Measurements from ENCODE around the gene NR5A1.

NR5A1 gene

DNA sequence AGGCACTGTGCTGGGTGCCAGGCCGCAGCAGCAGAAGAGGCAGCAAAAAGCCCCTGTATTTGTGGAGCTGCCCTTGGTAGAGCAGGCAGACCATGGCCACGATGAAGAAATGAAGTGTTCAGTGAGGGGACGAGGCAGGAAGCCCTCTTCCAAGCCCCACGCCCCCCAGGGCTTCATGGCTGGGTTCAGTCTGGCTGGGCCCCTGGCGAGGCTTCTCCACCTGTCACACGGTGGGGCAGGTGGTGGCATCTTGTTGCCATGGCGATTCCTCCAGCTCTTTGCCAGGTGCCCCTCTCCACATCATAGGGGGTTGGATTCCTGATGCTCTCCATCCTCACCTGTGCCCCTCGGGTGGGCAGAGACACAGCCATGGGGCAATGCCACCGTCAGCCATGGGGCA lies 35.4 kb downstream of the NR5A1 start:
- TF ChIP-seq PPARA (CRISPR knock-in tag; IDR thresholded peaks at IDR 0.05; ENCODE audit: borderline replicate concordance) = no peak
- TF ChIP-seq, protein P1, sequence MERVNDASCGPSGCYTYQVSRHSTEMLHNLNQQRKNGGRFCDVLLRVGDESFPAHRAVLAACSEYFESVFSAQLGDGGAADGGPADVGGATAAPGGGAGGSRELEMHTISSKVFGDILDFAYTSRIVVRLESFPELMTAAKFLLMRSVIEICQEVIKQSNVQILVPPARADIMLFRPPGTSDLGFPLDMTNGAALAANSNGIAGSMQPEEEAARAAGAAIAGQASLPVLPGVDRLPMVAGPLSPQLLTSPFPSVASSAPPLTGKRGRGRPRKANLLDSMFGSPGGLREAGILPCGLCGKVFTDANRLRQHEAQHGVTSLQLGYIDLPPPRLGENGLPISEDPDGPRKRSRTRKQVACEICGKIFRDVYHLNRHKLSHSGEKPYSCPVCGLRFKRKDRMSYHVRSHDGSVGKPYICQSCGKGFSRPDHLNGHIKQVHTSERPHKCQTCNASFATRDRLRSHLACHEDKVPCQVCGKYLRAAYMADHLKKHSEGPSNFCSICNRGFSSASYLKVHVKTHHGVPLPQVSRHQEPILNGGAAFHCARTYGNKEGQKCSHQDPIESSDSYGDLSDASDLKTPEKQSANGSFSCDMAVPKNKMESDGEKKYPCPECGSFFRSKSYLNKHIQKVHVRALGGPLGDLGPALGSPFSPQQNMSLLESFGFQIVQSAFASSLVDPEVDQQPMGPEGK (CRISPR knock-in tag; IDR thresholded peaks at IDR 0.05; ENCODE audit: borderline replicate concordance) = no peak
- no peak for TF ChIP-seq TOX (CRISPR knock-in tag; IDR thresholded peaks at IDR 0.05; ENCODE audit: borderline replicate concordance)
- TF ChIP-seq, protein P2, sequence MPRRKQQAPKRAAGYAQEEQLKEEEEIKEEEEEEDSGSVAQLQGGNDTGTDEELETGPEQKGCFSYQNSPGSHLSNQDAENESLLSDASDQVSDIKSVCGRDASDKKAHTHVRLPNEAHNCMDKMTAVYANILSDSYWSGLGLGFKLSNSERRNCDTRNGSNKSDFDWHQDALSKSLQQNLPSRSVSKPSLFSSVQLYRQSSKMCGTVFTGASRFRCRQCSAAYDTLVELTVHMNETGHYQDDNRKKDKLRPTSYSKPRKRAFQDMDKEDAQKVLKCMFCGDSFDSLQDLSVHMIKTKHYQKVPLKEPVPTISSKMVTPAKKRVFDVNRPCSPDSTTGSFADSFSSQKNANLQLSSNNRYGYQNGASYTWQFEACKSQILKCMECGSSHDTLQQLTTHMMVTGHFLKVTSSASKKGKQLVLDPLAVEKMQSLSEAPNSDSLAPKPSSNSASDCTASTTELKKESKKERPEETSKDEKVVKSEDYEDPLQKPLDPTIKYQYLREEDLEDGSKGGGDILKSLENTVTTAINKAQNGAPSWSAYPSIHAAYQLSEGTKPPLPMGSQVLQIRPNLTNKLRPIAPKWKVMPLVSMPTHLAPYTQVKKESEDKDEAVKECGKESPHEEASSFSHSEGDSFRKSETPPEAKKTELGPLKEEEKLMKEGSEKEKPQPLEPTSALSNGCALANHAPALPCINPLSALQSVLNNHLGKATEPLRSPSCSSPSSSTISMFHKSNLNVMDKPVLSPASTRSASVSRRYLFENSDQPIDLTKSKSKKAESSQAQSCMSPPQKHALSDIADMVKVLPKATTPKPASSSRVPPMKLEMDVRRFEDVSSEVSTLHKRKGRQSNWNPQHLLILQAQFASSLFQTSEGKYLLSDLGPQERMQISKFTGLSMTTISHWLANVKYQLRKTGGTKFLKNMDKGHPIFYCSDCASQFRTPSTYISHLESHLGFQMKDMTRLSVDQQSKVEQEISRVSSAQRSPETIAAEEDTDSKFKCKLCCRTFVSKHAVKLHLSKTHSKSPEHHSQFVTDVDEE (CRISPR knock-in tag; IDR thresholded peaks at IDR 0.05) = no peak
- TF ChIP-seq, protein P3, sequence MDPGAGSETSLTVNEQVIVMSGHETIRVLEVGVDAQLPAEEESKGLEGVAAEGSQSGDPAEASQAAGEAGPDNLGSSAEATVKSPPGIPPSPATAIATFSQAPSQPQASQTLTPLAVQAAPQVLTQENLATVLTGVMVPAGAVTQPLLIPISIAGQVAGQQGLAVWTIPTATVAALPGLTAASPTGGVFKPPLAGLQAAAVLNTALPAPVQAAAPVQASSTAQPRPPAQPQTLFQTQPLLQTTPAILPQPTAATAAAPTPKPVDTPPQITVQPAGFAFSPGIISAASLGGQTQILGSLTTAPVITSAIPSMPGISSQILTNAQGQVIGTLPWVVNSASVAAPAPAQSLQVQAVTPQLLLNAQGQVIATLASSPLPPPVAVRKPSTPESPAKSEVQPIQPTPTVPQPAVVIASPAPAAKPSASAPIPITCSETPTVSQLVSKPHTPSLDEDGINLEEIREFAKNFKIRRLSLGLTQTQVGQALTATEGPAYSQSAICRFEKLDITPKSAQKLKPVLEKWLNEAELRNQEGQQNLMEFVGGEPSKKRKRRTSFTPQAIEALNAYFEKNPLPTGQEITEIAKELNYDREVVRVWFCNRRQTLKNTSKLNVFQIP (CRISPR knock-in tag; IDR thresholded peaks at IDR 0.05; ENCODE audit: borderline replicate concordance, low read depth) = no peak
- TF ChIP-seq ZFP3 (CRISPR knock-in tag; IDR thresholded peaks at IDR 0.05) = no peak
- no peak for TF ChIP-seq RARB (CRISPR knock-in tag; IDR thresholded peaks at IDR 0.05)
- no peak for TF ChIP-seq ZFP30 (CRISPR knock-in tag; IDR thresholded peaks at IDR 0.05)
- TF ChIP-seq SNAI2 (CRISPR knock-in tag; IDR thresholded peaks at IDR 0.05) = no peak
- TF ChIP-seq ZNF565 (CRISPR knock-in tag; conservative IDR thresholded peaks at IDR 0.05; ENCODE audit: low read depth) = no peak
- TF ChIP-seq TCF4 (CRISPR knock-in tag; IDR thresholded peaks at IDR 0.05; ENCODE audit: borderline replicate concordance) = no peak
- TF ChIP-seq ARNTL (CRISPR knock-in tag; IDR thresholded peaks at IDR 0.05; ENCODE audit: borderline replicate concordance, low read depth) = no peak
- TF ChIP-seq ZC3H10 (CRISPR knock-in tag; IDR thresholded peaks at IDR 0.05) = no peak
- TF ChIP-seq GLIS3 (CRISPR knock-in tag; IDR thresholded peaks at IDR 0.05) = no peak
- no peak for TF ChIP-seq ISL1 (CRISPR knock-in tag; IDR thresholded peaks at IDR 0.05)
- TF ChIP-seq, protein P4, sequence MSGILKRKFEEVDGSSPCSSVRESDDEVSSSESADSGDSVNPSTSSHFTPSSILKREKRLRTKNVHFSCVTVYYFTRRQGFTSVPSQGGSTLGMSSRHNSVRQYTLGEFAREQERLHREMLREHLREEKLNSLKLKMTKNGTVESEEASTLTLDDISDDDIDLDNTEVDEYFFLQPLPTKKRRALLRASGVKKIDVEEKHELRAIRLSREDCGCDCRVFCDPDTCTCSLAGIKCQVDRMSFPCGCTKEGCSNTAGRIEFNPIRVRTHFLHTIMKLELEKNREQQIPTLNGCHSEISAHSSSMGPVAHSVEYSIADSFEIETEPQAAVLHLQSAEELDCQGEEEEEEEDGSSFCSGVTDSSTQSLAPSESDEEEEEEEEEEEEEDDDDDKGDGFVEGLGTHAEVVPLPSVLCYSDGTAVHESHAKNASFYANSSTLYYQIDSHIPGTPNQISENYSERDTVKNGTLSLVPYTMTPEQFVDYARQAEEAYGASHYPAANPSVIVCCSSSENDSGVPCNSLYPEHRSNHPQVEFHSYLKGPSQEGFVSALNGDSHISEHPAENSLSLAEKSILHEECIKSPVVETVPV (CRISPR knock-in tag; IDR thresholded peaks at IDR 0.05) = no peak
- TF ChIP-seq CSDC2 (CRISPR knock-in tag; IDR thresholded peaks at IDR 0.05) = no peak
- TF ChIP-seq ESRRG (CRISPR knock-in tag; IDR thresholded peaks at IDR 0.05) = no peak
- ATAC-seq = no peak

DNA sequence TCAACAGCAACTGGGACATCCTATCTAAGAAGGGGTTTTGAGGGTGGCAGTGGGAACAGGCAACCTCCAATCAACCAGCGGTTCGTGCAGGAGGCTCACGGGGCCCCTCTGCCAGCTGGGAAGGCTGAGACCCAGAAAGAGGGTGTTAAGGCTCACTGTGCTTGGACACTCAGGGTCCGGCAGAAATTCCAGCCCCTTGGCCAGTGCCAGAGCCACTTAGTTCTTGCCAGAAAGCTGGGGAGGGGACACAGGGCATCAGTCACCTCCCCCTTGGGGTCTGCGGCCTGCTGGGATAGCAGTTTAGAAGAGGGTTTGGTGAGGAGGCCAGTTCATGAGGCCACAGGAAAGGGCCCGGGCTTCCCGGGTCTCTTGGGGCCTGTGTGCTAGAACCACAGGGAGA lies 36.5 kb downstream of the NR5A1 start:
- no peak for ATAC-seq
- TF ChIP-seq ZNF565 (CRISPR knock-in tag; conservative IDR thresholded peaks at IDR 0.05; ENCODE audit: low read depth) (no peak), TCF4 (CRISPR knock-in tag; IDR thresholded peaks at IDR 0.05; ENCODE audit: borderline replicate concordance) (no peak), BACH2 (CRISPR knock-in tag; IDR thresholded peaks at IDR 0.05; ENCODE audit: borderline replicate concordance) (no peak), ZNF70 (CRISPR knock-in tag; IDR thresholded peaks at IDR 0.05) (no peak), RARB (CRISPR knock-in tag; IDR thresholded peaks at IDR 0.05) (no peak), CSDC2 (CRISPR knock-in tag; IDR thresholded peaks at IDR 0.05) (no peak), ESRRG (CRISPR knock-in tag; IDR thresholded peaks at IDR 0.05) (no peak), ZNF8 (CRISPR knock-in tag; IDR thresholded peaks at IDR 0.05) (no peak), OSR1 (CRISPR knock-in tag; IDR thresholded peaks at IDR 0.05) (no peak), ZFP30 (CRISPR knock-in tag; IDR thresholded peaks at IDR 0.05) (no peak), ZFP3 (CRISPR knock-in tag; IDR thresholded peaks at IDR 0.05) (no peak), SNAI2 (CRISPR knock-in tag; IDR thresholded peaks at IDR 0.05) (no peak)
- TF ChIP-seq, protein P1 (CRISPR knock-in tag; IDR thresholded peaks at IDR 0.05; ENCODE audit: borderline replicate concordance) = no peak
- TF ChIP-seq, protein P5, sequence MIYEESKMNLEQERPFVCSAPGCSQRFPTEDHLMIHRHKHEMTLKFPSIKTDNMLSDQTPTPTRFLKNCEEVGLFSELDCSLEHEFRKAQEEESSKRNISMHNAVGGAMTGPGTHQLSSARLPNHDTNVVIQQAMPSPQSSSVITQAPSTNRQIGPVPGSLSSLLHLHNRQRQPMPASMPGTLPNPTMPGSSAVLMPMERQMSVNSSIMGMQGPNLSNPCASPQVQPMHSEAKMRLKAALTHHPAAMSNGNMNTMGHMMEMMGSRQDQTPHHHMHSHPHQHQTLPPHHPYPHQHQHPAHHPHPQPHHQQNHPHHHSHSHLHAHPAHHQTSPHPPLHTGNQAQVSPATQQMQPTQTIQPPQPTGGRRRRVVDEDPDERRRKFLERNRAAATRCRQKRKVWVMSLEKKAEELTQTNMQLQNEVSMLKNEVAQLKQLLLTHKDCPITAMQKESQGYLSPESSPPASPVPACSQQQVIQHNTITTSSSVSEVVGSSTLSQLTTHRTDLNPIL (CRISPR knock-in tag; IDR thresholded peaks at IDR 0.05; ENCODE audit: low read depth) = no peak
- TF ChIP-seq, protein P4 (CRISPR knock-in tag; IDR thresholded peaks at IDR 0.05) = no peak
- TF ChIP-seq, protein P2 (CRISPR knock-in tag; IDR thresholded peaks at IDR 0.05) = no peak
